Endothelial cell of umbilical vein (primary cell): ENCODE results near the gene AKAP1.

Source experiments
- FOS ChIP-seq: IDR thresholded peaks from 2 replicates; pipeline ENCODE4 v1.6.1; 2011; ENCODE audit warnings: mild to moderate bottlenecking, low read length, moderate library complexity, borderline replicate concordance; ENCODE audit not compliant: insufficient read depth
- MYC ChIP-seq: IDR thresholded peaks from one replicate; pipeline ENCODE4 v1.6.1; 2011; ENCODE audit warnings: mild to moderate bottlenecking, low read depth, low read length
- POLR2A ChIP-seq: IDR thresholded peaks from 2 replicates; pipeline ENCODE4 v1.6.1; 2012; ENCODE audit warnings: low read depth, mild to moderate bottlenecking, control low read depth, low read length
- POLR2AphosphoS5 ChIP-seq: IDR thresholded peaks from 2 replicates; pipeline ENCODE4 v1.6.1; 2012; ENCODE audit warnings: low read depth, mild to moderate bottlenecking, control low read depth, low read length, moderate library complexity; ENCODE audit not compliant: insufficient read depth
- TF ChIP-seq, protein P1 (sequence below), 2 donors: IDR thresholded peaks; 1 replicate in 1 of 2; 2 replicates in 1 of 2; pipeline ENCODE4 v1.5.1; 2011; ENCODE audit warnings: low read length in 2 of 2, mild to moderate bottlenecking in 2 of 2, moderate library complexity in 2 of 2, control low read depth in 1 of 2, inconsistent platforms in 1 of 2, low read depth in 1 of 2; ENCODE audit not compliant: insufficient read depth in 1 of 2; ENCODE audit errors: extremely low read depth in 1 of 2
- TF ChIP-seq, protein P2 (sequence below): IDR thresholded peaks from 2 replicates; pipeline ENCODE4 v1.6.1; 2011; ENCODE audit not compliant: insufficient read depth, insufficient read length

DNA sequence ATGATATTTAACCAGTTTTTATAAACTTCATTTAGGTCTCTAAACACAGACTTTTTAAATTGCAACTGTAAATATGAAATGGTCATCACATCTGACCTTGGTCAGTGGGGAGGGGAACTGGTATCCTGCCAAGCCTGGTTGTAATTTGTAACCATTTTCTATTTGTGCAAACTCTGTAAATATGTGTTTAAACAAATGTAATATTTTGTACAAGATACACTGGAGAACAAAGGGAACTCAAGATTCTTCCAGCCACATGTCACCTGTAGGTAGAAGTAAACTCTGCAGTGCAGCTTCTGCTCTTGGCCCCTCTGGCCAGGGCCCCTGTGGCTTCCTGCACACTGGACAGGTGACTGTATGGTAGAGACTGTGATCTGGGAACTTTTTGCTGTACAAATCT, 35.8 kb downstream of the AKAP1 start:
- TF ChIP-seq, protein P1, sequence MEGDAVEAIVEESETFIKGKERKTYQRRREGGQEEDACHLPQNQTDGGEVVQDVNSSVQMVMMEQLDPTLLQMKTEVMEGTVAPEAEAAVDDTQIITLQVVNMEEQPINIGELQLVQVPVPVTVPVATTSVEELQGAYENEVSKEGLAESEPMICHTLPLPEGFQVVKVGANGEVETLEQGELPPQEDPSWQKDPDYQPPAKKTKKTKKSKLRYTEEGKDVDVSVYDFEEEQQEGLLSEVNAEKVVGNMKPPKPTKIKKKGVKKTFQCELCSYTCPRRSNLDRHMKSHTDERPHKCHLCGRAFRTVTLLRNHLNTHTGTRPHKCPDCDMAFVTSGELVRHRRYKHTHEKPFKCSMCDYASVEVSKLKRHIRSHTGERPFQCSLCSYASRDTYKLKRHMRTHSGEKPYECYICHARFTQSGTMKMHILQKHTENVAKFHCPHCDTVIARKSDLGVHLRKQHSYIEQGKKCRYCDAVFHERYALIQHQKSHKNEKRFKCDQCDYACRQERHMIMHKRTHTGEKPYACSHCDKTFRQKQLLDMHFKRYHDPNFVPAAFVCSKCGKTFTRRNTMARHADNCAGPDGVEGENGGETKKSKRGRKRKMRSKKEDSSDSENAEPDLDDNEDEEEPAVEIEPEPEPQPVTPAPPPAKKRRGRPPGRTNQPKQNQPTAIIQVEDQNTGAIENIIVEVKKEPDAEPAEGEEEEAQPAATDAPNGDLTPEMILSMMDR (IDR thresholded peaks at IDR 0.05; ENCODE audit: extremely low read depth in 1 of 2, insufficient read depth in 1 of 2, low read depth in 1 of 2, low read length in 2 of 2) = no peak
- TF ChIP-seq, protein P2, sequence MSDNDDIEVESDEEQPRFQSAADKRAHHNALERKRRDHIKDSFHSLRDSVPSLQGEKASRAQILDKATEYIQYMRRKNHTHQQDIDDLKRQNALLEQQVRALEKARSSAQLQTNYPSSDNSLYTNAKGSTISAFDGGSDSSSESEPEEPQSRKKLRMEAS = no peak
- no peak for TF ChIP-seq POLR2A
- no peak for TF ChIP-seq FOS
- TF ChIP-seq POLR2AphosphoS5 = no peak
- TF ChIP-seq MYC = no peak
